ENCODE measurements around the gene TRPM3. TPM values are rescaled to one million over a fixed set of nuclear protein-coding genes. Genes with fewer than 3 reads are reported as not detected.

TRPM3 gene
- total and polyA plus RNA-seq, 2 of the 13 experiments (the other 11 are each of a cell fraction or from before 2014, with no cell fraction given), result not detected

GRCh38 chr9:71146511-71146910 is 25.1 kb upstream of the TRPM3 start (continued):
- TF ChIP-seq CEBPZ (IDR thresholded peaks at IDR 0.05; ENCODE audit: low read length) (no peak), NRL (CRISPR knock-in tag; IDR thresholded peaks at IDR 0.05; ENCODE audit: borderline replicate concordance) (no peak), NKX3-1 (CRISPR knock-in tag; IDR thresholded peaks at IDR 0.05) (no peak), ATF2 (CRISPR knock-in tag; IDR thresholded peaks at IDR 0.05) (no peak), ZBTB25 (CRISPR knock-in tag; IDR thresholded peaks at IDR 0.05) (no peak), IRF2 (CRISPR knock-in tag; IDR thresholded peaks at IDR 0.05) (no peak), RAD51 (IDR thresholded peaks at IDR 0.05; ENCODE audit: borderline replicate concordance) (no peak), ZNF382 (CRISPR knock-in tag; IDR thresholded peaks at IDR 0.05; ENCODE audit: borderline replicate concordance) (no peak), NFIB (CRISPR knock-in tag; IDR thresholded peaks at IDR 0.05; ENCODE audit: borderline replicate concordance) (no peak), NR2F1 (CRISPR knock-in tag; IDR thresholded peaks at IDR 0.05) (no peak), ZNF224 (CRISPR knock-in tag; IDR thresholded peaks at IDR 0.05) (no peak)

All from HepG2 (cell line).